K562 (cell line): ENCODE data around the gene TP63.

ENCODE experiments used
- EZH2 ChIP-seq: IDR thresholded peaks from 2 replicates; pipeline ENCODE4 v1.6.1; 2012; ENCODE audit warnings: low read depth, mild to moderate bottlenecking, inconsistent platforms, low read length, borderline replicate concordance
- PRPF4 ChIP-seq: fragments of 200-400 bp; formaldehyde crosslinking; IDR thresholded peaks from one replicate; pipeline ENCODE4 v1.6.1; 2017; ENCODE audit warnings: low read length, low read depth, mild to moderate bottlenecking; ENCODE audit not compliant: insufficient read depth, poor library complexity, severe bottlenecking
- REST ChIP-seq, 2 experiments: fragments of 450-650 bp; formaldehyde crosslinking in 1 of 2; IDR thresholded peaks; 2 replicates each; pipeline versions ENCODE4 v1.4.0 to v1.6.1; 2014 to 2020; ENCODE audit warnings: mild to moderate bottlenecking in 2 of 2, borderline replicate concordance in 1 of 2, low read depth in 1 of 2
- ZKSCAN1 ChIP-seq: fragments of 150-350 bp; IDR thresholded peaks from 2 replicates; pipeline ENCODE4 v1.6.1; 2016; ENCODE audit warnings: low read depth, low read length
- ZNF175 ChIP-seq: fragments of 200-800 bp; sonication (Bioruptor generic); IDR thresholded peaks from 2 replicates; pipeline ENCODE4 v1.6.1; 2016; ENCODE audit warnings: low read depth, mild to moderate bottlenecking, missing genetic modification characterization, missing compliant biosample characterization

DNA sequence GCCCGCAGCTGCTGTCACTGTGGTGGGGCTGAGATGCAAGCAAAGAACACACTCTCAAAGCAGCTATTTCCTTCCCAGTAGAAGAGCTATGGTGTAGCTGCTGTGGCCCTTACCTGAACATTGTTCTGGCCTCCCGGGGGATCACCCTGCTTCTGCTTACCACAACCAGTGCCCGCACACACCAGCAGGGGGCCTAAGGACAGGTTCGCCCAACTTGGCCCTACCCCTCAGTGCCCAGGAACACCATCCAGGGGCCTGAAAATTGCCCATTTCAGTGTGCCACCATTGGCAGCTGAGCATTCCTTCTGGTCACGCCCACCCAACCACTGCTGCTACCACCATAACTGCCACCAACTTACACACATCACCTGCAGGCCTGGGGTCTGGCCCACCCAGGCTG is 113.0 kb downstream of the TP63 start:
- no peak for TF ChIP-seq ZNF175 (CRISPR knock-in tag)
- no peak for TF ChIP-seq PRPF4
- TF ChIP-seq EZH2: no peak
- no peak for TF ChIP-seq ZKSCAN1
- TF ChIP-seq REST (IDR thresholded peaks at IDR 0.05; ENCODE audit: borderline replicate concordance): no peak
- TF ChIP-seq REST (CRISPR knock-in tag; IDR thresholded peaks at IDR 0.05; ENCODE audit: low read depth): no peak
